Stimulated activated CD4-positive, alpha-beta T cell treated with anti-CD3 and anti-CD28 coated beads, TNF-alpha, amount 100 ng/mL, for 24 hours (primary cell): ENCODE measurements around the gene FAM237B.

Source experiments
- DNase-seq, 3 experiments: peaks; one replicate each; pipeline ENCODE4 v3.0.0-alpha.2; 2020; ENCODE audit warnings: low read depth in 3 of 3

Gene FAM237B

GRCh38 chr7:90290244-90291113, 30.6 kb downstream of the FAM237B start:
- DNase-seq = no peak

GRCh38 chr7:90288154-90288553, 33.0 kb downstream of the FAM237B start:
- no peak for DNase-seq

GRCh38 chr7:90276033-90276728, 44.9 kb downstream of the FAM237B start:
- DNase-seq = no peak

GRCh38 chr7:90274161-90274560, 46.9 kb downstream of the FAM237B start:
- no peak for DNase-seq

- DNase-seq = no peak
Observed at GRCh38 chr7:90272242-90272641, 48.9 kb downstream of the FAM237B start.

- DNase-seq = no peak
Observed at GRCh38 chr7:90271753-90272152, 49.4 kb downstream of the FAM237B start.

GRCh38 chr7:90270431-90271178, 50.5 kb downstream of the FAM237B start:
- no peak for DNase-seq

- no peak for DNase-seq
Observed at GRCh38 chr7:90269163-90269562, 51.9 kb downstream of the FAM237B start.

- no peak for DNase-seq
Observed at GRCh38 chr7:90267263-90267858, 53.7 kb downstream of the FAM237B start.

GRCh38 chr7:90266808-90267207, 54.3 kb downstream of the FAM237B start:
- DNase-seq = no peak
